Neural cell (in vitro differentiated cells): ENCODE results near the gene MYORG. TPM values are rescaled to one million over a fixed set of nuclear protein-coding genes. Genes with fewer than 3 reads are reported as not detected.

Experiments
- H2AFZ ChIP-seq: fragments of 200-600, 300-800 bp; sonication (generic), shearing (Covaris generic); 2 replicates; pipeline ENCODE4 v1.6.0; 2014; ENCODE audit warnings: low read depth, mild to moderate bottlenecking, antibody characterized with exemption, low read length, moderate library complexity
- H3F3A ChIP-seq: fragments of 200-600 bp; shearing (Covaris generic); 2 replicates; pipeline ENCODE4 v1.6.1; 2016; ENCODE audit warnings: mild to moderate bottlenecking, moderate library complexity, mixed read lengths, antibody characterized with exemption, low read length; ENCODE audit not compliant: insufficient read depth, poor library complexity, severe bottlenecking
- H3K27ac ChIP-seq: fragments of 200-600, 300-800 bp; sonication (generic), shearing (Covaris generic); 2 replicates; pipeline ENCODE4 v1.5.1; 2014; ENCODE audit warnings: mild to moderate bottlenecking, low read length, moderate library complexity
- H3K27me3 ChIP-seq: fragments of 300-800, 200-600 bp; sonication (generic), shearing (Covaris generic); 2 replicates; pipeline ENCODE4 v1.6.0; 2014; ENCODE audit warnings: mild to moderate bottlenecking, low read depth, low read length, moderate library complexity; ENCODE audit not compliant: insufficient read depth
- H3K36me3 ChIP-seq: fragments of 300-800, 200-600 bp; sonication (generic), shearing (Covaris generic); 2 replicates; pipeline ENCODE4 v1.5.1; 2014; ENCODE audit warnings: mild to moderate bottlenecking, antibody characterized with exemption, low read length, moderate library complexity; ENCODE audit not compliant: insufficient read depth
- H3K4me2 ChIP-seq: fragments of 300-800, 200-600 bp; sonication (generic), shearing (Covaris generic); 2 replicates; pipeline ENCODE4 v1.6.0; 2014; ENCODE audit warnings: mild to moderate bottlenecking, low read length
- H3K4me3 ChIP-seq: fragments of 300-800, 200-600 bp; sonication (generic), shearing (Covaris generic); 2 replicates; pipeline ENCODE4 v1.5.1; 2014; ENCODE audit warnings: mild to moderate bottlenecking, low read length, moderate library complexity
- H3K79me2 ChIP-seq: fragments of 200-600 bp; shearing (Covaris generic); replicated peaks from 2 replicates; pipeline ENCODE4 v1.6.0; 2014; ENCODE audit warnings: mild to moderate bottlenecking, low read length, moderate library complexity; ENCODE audit not compliant: insufficient read depth
- H3K9ac ChIP-seq: fragments of 300-800, 200-600 bp; sonication (generic), shearing (Covaris generic); 2 replicates; pipeline ENCODE4 v1.6.1; 2016; ENCODE audit warnings: mild to moderate bottlenecking, low read length, mixed read lengths
- H3K9me2 ChIP-seq: fragments of 200-600 bp; shearing (Covaris generic); 2 replicates; pipeline ENCODE4 v1.6.1; 2016; ENCODE audit warnings: mild to moderate bottlenecking, low read length, mixed read lengths; ENCODE audit not compliant: insufficient read depth
- H3K9me3 ChIP-seq: fragments of 200-600, 300-800 bp; sonication (generic), shearing (Covaris generic); 2 replicates; pipeline ENCODE4 v1.6.1; 2016; ENCODE audit warnings: mild to moderate bottlenecking, mixed run types, low read length, moderate library complexity, mixed read lengths
- H4K20me1 ChIP-seq: fragments of 200-600 bp; shearing (Covaris generic); 2 replicates; pipeline ENCODE4 v1.6.1; 2016; ENCODE audit warnings: mild to moderate bottlenecking, mixed run types; ENCODE audit not compliant: insufficient read depth
- CTCF ChIP-seq: fragments of 450-650 bp; IDR thresholded peaks from 2 replicates; pipeline ENCODE4 v1.5.1; 2014; ENCODE audit warnings: antibody characterized with exemption, mild to moderate bottlenecking, moderate library complexity; ENCODE audit not compliant: poor library complexity, severe bottlenecking
- EP300 ChIP-seq: fragments of 450-650 bp; conservative IDR thresholded peaks from 2 replicates; pipeline ENCODE4 v1.6.1; 2014; ENCODE audit warnings: antibody characterized with exemption, mild to moderate bottlenecking, moderate library complexity; ENCODE audit not compliant: poor library complexity, severe bottlenecking
- EZH2 ChIP-seq: fragments of 200-600, 300-800 bp; shearing (Covaris generic), sonication (generic); IDR thresholded peaks from 2 replicates; pipeline ENCODE4 v1.6.1; 2014; ENCODE audit warnings: antibody characterized with exemption, low read length, borderline replicate concordance, mild to moderate bottlenecking; ENCODE audit not compliant: insufficient read depth, poor library complexity, severe bottlenecking
- MXI1 ChIP-seq: fragments of 450-650 bp; conservative IDR thresholded peaks from 2 replicates; pipeline ENCODE4 v1.6.1; 2014; ENCODE audit warnings: antibody characterized with exemption, mild to moderate bottlenecking; ENCODE audit not compliant: poor library complexity, severe bottlenecking
- POLR2AphosphoS5 ChIP-seq: IDR thresholded peaks from 2 replicates; pipeline ENCODE4 v1.6.1; 2012
- RAD21 ChIP-seq: fragments of 450-650 bp; conservative IDR thresholded peaks from 2 replicates; pipeline ENCODE4 v1.6.1; 2014; ENCODE audit warnings: antibody characterized with exemption, mild to moderate bottlenecking, moderate library complexity
- REST ChIP-seq: IDR thresholded peaks from 2 replicates; pipeline ENCODE4 v1.6.1; 2012; ENCODE audit warnings: borderline replicate concordance
- SMC3 ChIP-seq: fragments of 450-650 bp; conservative IDR thresholded peaks from 2 replicates; pipeline ENCODE4 v1.6.1; 2014; ENCODE audit warnings: antibody characterized with exemption, mild to moderate bottlenecking, moderate library complexity; ENCODE audit not compliant: poor library complexity
- TAF1 ChIP-seq: IDR thresholded peaks from 2 replicates; pipeline ENCODE4 v1.6.1; 2012; ENCODE audit warnings: low read depth
- polyA plus RNA-seq: library from polyadenylated mRNA; depleted of rRNA; stranded (reverse); fragments of >200 nt; gene quantifications from 2 replicates; pipeline ENCODE4 v1.2.3, GENCODE V29; 2014

Gene MYORG
- polyA plus RNA-seq, 1 donor from 2014 or later = 0.58 TPM

- TF ChIP-seq REST = no peak
- no peak for TF ChIP-seq SMC3
Measured at GRCh38 chr9:34335376-34335775, 41.3 kb downstream of the MYORG start (continued).

GRCh38 chr9:34334916-34335315 is 41.8 kb downstream of the MYORG start:
- no peaks in the 10 kb centered on the region for H4K20me1 ChIP-seq
- H3K4me2 ChIP-seq = no peak overlapping the region
- no peak for TF ChIP-seq TAF1
- TF ChIP-seq CTCF = no peak
- no peak for TF ChIP-seq MXI1
- no peak for TF ChIP-seq EZH2
- no peak for TF ChIP-seq REST
- TF ChIP-seq SMC3 = no peak
- TF ChIP-seq RAD21 = no peak
- no peak for TF ChIP-seq POLR2AphosphoS5
- no peak for TF ChIP-seq EP300
- no peaks in the 10 kb centered on the region for H3K9me3 ChIP-seq
- no peaks in the 10 kb centered on the region for H3K79me2 ChIP-seq
- H3K9ac ChIP-seq = no peak overlapping the region
- H3K9me2 ChIP-seq = no peaks in the 10 kb centered on the region
- peak overlapping the region; percentile 32 for H3K27ac ChIP-seq
- H3K27me3 ChIP-seq = no peaks in the 10 kb centered on the region
- no peaks in the 10 kb centered on the region for H3K36me3 ChIP-seq
- no peaks in the 10 kb centered on the region for H3F3A ChIP-seq
- H2AFZ ChIP-seq = no peak overlapping the region
- H3K4me3 ChIP-seq = peak overlapping the region; percentile 18
